ENCODE data around the gene GAGE13. TPM values are rescaled to one million over a fixed set of nuclear protein-coding genes. Genes with fewer than 3 reads are reported as not detected.
"Not testable (repeated sequence)": the region's sequence is repeated elsewhere in the genome, so short reads cannot be mapped to it uniquely, and the experiment has no call there.

Gene GAGE13
- total RNA-seq, 4 donors from 2014 or later, result not detected

GRCh38 chrX:49287665-49288064, 43.7 kb upstream of the GAGE13 start:
- no peak for DNase-seq (ENCODE audit: low spot score in 2 of 2)
- Histone ChIP-seq H3K4me1 (peaks cover 0 to 3% (median 0%) of the 10 kb centered on the region in 4 donors), H3K27me3 (no peaks in the 10 kb centered on the region), H3K4me3 (no peak overlapping the region), H3K36me3 (peaks cover 0 to 10% (median 0%) of the 10 kb centered on the region in 3 donors), H3K9me3 (no peaks in the 10 kb centered on the region), H3K27ac (no peak overlapping the region)
- TF ChIP-seq POLR2A (IDR thresholded peaks at IDR 0.05) (no peak), CTCF (IDR thresholded peaks at IDR 0.05) (no peak), EP300 (IDR thresholded peaks at IDR 0.05) (no peak)
- 100% methylated on average over 1 of the region's 1 CpG for WGBS, 2 donors

DNA sequence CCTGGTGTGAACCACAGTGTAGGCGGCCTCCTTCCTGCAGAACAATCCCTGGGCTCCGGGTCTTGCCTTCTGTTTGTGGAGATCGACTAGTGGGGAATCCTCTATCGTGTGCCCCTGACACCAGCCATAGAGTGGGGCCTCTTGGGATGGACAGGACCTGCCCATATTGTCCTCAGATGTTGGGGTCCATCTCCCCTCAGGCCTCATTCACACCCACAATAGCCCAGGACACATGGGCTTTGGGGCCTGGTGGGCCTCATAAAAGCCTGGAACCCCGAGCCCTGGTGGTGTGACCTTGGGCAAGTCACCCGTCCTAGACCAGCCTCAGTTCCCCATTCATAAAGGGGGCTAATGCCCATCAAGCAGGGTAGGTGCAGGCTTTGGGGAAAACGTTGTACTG, 41.2 kb upstream of the GAGE13 start:
- Histone ChIP-seq H3K27ac (no peak overlapping the region), H3K4me3 (no peak overlapping the region), H3K9me3 (no peaks in the 10 kb centered on the region), H3K4me1 (peaks cover 0 to 3% (median 0%) of the 10 kb centered on the region in 4 donors), H3K27me3 (no peaks in the 10 kb centered on the region), H3K36me3 (peaks cover 0 to 10% (median 0%) of the 10 kb centered on the region in 3 donors)
- 60 to 62% methylated on average over 2 to 7 of the region's 7 CpGs for WGBS, 2 donors
- TF ChIP-seq EP300 (IDR thresholded peaks at IDR 0.05) (no peak), POLR2A (IDR thresholded peaks at IDR 0.05) (no peak), CTCF (IDR thresholded peaks at IDR 0.05) (no peak)
- DNase-seq (ENCODE audit: low spot score in 2 of 2), result no peak

DNA sequence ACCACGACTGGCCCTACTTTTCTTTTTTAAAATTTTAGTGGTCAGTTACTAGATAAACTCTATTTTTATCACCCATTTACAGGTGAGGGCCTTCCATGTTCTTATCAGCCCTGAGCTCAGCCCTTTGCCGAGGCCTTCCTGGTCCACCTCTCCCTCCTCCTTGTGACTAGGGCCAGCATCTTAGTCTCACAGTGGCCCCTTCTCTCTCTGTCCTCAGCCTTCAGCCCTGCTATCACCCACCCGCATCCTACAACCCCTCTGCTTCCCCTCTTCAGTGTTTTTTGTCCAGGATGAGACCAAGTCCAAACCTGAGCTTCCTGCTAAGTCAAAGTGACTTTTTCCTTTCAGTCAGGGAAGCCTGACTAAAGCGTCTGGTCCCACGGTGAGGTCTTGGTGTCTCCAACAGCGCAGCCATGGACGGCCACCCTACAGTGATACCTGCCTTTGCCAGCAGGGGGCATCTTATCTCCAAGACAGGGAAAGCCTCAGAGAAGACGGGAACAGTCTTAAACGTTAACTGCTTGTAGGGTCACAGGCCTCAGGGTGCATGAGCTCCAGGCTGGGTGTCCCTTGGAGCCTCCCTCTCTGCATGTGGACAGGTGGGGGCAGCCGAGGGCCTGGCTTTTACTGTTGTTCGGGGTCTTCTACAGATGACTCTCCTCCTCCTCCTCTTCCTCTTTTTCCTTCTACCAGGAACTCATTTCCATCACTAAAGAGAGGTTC, 39.6 kb upstream of the GAGE13 start:
- Histone ChIP-seq H3K9me3 (no peaks in the 10 kb centered on the region), H3K27ac (no peak overlapping the region), H3K27me3 (no peaks in the 10 kb centered on the region), H3K4me3 (no peak overlapping the region), H3K36me3 (no peaks in the 10 kb centered on the region), H3K4me1 (peaks cover 0 to 3% (median 0%) of the 10 kb centered on the region in 4 donors)
- DNase-seq (ENCODE audit: low spot score in 2 of 2), result peak; percentile 19 to 35
- TF ChIP-seq POLR2A (IDR thresholded peaks at IDR 0.05) (no peak), CTCF (IDR thresholded peaks at IDR 0.05) (peak; percentile 43 to 62 (median 55)), EP300 (IDR thresholded peaks at IDR 0.05) (no peak)
- WGBS, 2 donors, result 30 to 42% methylated on average over 8 to 11 of the region's 11 CpGs

DNA sequence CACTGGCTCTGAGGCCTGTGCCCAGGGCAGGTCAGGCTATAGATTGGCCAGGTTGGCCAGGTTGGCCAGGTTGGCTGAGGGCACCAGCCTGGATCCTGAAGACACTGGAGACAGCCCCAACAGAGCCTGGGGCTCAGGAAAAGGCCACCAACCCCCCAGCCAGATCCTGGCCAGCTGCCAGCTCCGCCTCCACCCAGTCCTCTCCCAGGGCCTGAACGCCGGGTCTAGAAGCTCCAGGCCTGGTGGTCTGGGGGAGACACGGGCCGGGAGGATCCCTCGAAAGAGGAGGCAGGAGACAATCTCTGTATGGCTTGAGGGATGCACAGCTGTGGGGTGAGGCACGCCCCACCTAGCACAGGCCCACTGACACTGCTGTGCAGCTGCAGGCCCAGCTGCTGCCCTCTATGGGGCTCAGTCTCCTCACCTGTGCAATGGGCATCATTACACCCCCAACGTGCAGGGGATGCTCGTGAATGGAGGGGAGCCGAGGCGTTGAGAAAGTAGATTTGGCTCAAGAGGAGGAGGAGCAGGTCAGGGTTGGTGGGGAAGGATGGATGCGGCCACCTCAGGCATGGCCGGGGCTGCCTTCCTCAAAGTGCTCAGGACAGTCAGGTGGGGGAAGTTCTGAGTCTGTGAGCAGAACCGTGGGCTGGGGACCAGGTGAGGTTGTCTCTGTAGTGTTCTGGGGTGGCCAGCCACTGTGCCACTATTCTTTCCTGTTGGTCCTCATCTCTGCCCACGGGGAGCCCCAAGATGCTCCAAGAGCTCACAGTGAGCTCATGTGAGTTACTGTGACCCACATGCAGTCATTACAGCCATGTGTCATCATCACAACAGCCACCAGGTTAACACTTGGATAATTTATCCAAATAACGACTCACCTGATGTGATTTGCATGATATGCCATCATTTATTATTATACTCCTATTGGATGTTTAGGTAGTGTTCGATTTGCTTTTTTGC, 38.7 kb upstream of the GAGE13 start:
- DNase-seq (ENCODE audit: low spot score in 2 of 2), result no peak
- 71 to 88% methylated on average over 7 to 17 of the region's 17 CpGs for WGBS, 2 donors
- Histone ChIP-seq H3K27me3 (no peaks in the 10 kb centered on the region), H3K27ac (no peak overlapping the region), H3K4me1 (peaks cover 0 to 3% (median 0%) of the 10 kb centered on the region in 4 donors), H3K9me3 (no peaks in the 10 kb centered on the region), H3K36me3 (no peaks in the 10 kb centered on the region), H3K4me3 (no peak overlapping the region)
- TF ChIP-seq CTCF (IDR thresholded peaks at IDR 0.05) (no peak), EP300 (IDR thresholded peaks at IDR 0.05) (no peak), POLR2A (IDR thresholded peaks at IDR 0.05) (no peak)

DNA sequence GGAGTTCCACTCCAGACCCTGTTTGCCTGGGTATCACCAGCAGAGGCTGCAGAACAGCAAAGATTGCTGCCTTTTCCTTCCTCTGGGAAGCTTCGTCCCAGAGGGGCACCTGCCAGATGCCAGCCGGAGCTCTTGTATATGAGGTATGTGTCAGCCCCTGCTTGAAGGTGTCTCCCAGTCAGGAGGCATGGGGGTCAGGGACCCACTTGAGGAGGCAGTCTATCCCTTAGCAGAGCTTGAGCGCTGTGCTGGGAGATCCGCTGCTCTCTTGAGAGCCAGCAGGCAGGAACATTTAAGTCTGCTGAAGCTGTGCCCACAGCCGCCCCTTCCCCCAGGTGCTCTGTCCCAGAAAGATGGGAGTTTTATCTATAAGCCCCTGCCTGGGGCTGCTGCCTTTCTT, 32.1 kb upstream of the GAGE13 start:
- H3K4me3 ChIP-seq; H3K36me3 ChIP-seq; H3K9me3 ChIP-seq; H3K27ac ChIP-seq; DNase-seq (ENCODE audit: low spot score in 2 of 2); H3K27me3 ChIP-seq; H3K4me1 ChIP-seq: not testable (repeated sequence)
- WGBS, 2 donors, result 92 to 94% methylated on average over 2 to 5 of the region's 5 CpGs

Data from tibial nerve (tissue), 4 donors.